ENCODE measurements around the gene EFCAB6.

- TF ChIP-seq POLR2A (IDR thresholded peaks at IDR 0.05; ENCODE audit: low read depth, low read length) = no peak
- no peak for TF ChIP-seq POLR2AphosphoS5 (IDR thresholded peaks at IDR 0.05; ENCODE audit: low read depth, low read length)
- TF ChIP-seq TAF1 (IDR thresholded peaks at IDR 0.05; ENCODE audit: borderline replicate concordance, low read depth, low read length) = no peak
Observed at GRCh38 chr22:43479301-43479950, 332.7 kb downstream of the EFCAB6 start.
